Effector memory CD8-positive, alpha-beta T cell (primary cell): ENCODE data around the gene RHOBTB3.
"Not testable (repeated sequence)": the region's sequence is repeated elsewhere in the genome, so short reads cannot be mapped to it uniquely, and the experiment has no call there.

ENCODE experiments used
- ATAC-seq: fragments of 150-1000 bp; cut with Tn5 transposase; replicated peaks from 2 replicates; pipeline ENCODE4 v1.10.0; 2021; ENCODE audit warnings: mild to moderate bottlenecking, moderate library complexity
- DNase-seq, 3 experiments: peaks; one replicate each; pipeline ENCODE4 v3.0.0; 2021
- H3K27ac Mint-ChIP-seq, 2 donors: one replicate each; pipeline ENCODE4 v1.8.0; 2022; ENCODE audit warnings: mild to moderate bottlenecking in 2 of 2, mixed read lengths in 2 of 2, moderate library complexity in 2 of 2
- H3K27me3 Mint-ChIP-seq, 2 donors: one replicate each; pipeline ENCODE4 v1.8.0; 2022; ENCODE audit warnings: mixed read lengths in 2 of 2
- H3K36me3 Mint-ChIP-seq: one replicate; pipeline ENCODE4 v1.8.0; 2022; ENCODE audit warnings: mild to moderate bottlenecking, moderate library complexity, mixed read lengths; ENCODE audit not compliant: insufficient read depth
- H3K4me1 Mint-ChIP-seq, 2 donors: one replicate each; pipeline ENCODE4 v1.8.0; 2022; ENCODE audit warnings: low read depth in 2 of 2, mixed read lengths in 2 of 2
- H3K4me3 Mint-ChIP-seq, 2 donors: one replicate each; pipeline ENCODE4 v1.8.0; 2022; ENCODE audit warnings: mild to moderate bottlenecking in 2 of 2, mixed read lengths in 2 of 2, moderate library complexity in 2 of 2
- H3K9me3 Mint-ChIP-seq, 2 donors: one replicate each; pipeline ENCODE4 v1.8.0; 2022; ENCODE audit warnings: mixed read lengths in 2 of 2

Gene RHOBTB3

GRCh38 chr5:95822542-95823181 lies 91.5 kb downstream of the RHOBTB3 start, which contains the start of gene GLRX:
Gene GLRX (minus strand): TSS chr5:95822726. CDS start chr5:95822662, 64 bp downstream.
- peaks cover 48 to 65% of the 10 kb centered on the region in 2 donors for H3K4me1 Mint-ChIP-seq
- H3K27ac Mint-ChIP-seq: peak within 1 kb of the TSS; percentile 96 to 98
- peak; percentile 37 for ATAC-seq
- peaks cover 26% of the 10 kb centered on the region for H3K36me3 Mint-ChIP-seq
- peak within 1 kb of the TSS; percentile 96 to 99 for H3K4me3 Mint-ChIP-seq
- no peaks in the 10 kb centered on the region for H3K9me3 Mint-ChIP-seq
- peak; percentile 36 to 47 (median 37) for DNase-seq
- H3K27me3 Mint-ChIP-seq: no peaks in the 10 kb centered on the region

DNA sequence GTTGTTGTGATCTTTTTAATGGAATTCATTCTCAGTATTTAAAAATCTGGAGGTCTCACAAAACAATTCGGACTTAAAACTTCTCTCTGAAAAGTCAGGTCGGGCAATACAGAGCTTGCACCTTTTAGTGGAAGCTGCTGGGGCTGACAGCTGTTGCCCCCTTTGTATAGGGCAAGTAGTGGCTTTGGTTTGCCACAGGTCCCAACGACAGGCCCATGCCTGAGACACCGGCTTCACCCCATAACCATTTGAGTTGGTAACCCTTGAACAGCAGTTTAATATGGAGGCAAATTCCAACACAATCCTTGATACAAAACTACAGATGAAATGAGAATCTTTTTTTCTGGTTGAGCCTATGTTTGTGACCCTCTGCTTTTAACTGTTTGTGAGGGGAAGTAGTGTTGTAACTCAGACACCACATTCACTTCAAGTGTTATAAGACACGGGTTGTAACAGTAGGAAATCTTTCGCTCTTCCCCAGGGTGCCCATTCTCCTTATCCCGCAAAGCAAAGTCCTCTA lies 92.1 kb downstream of the RHOBTB3 start:
- Mint-ChIP-seq H3K36me3 (peaks cover 24% of the 10 kb centered on the region), H3K9me3 (no peaks in the 10 kb centered on the region), H3K27me3 (no peaks in the 10 kb centered on the region), H3K27ac (peak overlapping the region; percentile 96 to 98), H3K4me3 (peak overlapping the region; percentile 96 to 99), H3K4me1 (peaks cover 45 to 60% of the 10 kb centered on the region in 2 donors)
- no peak for DNase-seq
- ATAC-seq: no peak

- peak; percentile 82 for ATAC-seq
- peak; percentile 52 to 59 (median 54) for DNase-seq
Measured at GRCh38 chr5:95823738-95824609, 92.8 kb downstream of the RHOBTB3 start.

DNA sequence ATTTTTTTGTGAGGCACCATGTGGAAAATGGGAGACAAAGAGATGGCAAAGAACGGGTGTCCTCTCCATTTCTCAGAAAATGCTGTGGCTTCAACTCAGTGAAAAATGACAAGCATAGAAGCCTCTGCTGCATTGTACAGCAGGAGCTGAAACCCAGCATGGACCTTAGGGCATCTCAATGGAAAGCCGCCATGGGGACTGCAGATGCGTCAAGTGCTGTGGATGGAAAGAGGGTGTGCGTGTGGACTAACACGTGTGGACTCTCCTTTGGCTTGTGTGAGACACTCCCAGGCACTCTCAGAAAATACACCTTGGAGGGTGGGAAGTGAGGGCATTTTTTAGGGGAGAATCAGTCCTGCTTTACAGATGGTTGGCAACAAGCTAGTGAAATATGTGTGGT lies 93.6 kb downstream of the RHOBTB3 start:
- Mint-ChIP-seq H3K9me3 (no peaks in the 10 kb centered on the region), H3K36me3 (peaks cover 22% of the 10 kb centered on the region), H3K27me3 (no peaks in the 10 kb centered on the region), H3K4me3 (peak overlapping the region; percentile 96 to 99), H3K27ac (peak overlapping the region; percentile 96 to 98), H3K4me1 (peaks cover 33 to 46% of the 10 kb centered on the region in 2 donors)
- DNase-seq (no peak), ATAC-seq (no peak)

More at GRCh38 chr5:95823738-95824609, 92.8 kb downstream of the RHOBTB3 start:
- no peaks in the 10 kb centered on the region for H3K9me3 Mint-ChIP-seq
- peak overlapping the region; percentile 96 to 99 for H3K4me3 Mint-ChIP-seq
- peak overlapping the region; percentile 96 to 98 for H3K27ac Mint-ChIP-seq
- H3K27me3 Mint-ChIP-seq: no peaks in the 10 kb centered on the region
- H3K4me1 Mint-ChIP-seq: peaks cover 39 to 53% of the 10 kb centered on the region in 2 donors
- H3K36me3 Mint-ChIP-seq: peaks cover 24% of the 10 kb centered on the region

DNA sequence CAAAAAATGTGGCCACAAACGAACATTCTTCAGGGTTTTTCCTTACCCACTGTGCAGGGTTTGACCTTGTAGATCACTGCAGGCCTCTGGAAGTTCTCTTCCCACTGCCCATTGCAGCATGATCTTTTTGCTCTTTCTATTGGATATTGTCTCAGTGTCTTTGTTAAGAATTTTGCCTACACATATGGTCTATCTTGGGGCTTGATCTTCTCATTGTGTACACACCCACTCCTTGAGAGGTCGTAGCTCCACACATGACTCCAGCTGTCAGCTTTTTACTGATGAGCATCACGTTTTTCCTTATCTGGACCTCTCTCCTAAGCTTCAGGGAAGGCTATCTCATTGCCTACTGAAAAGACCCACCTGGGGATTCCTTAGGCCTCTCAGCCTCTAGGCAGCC lies 94.4 kb downstream of the RHOBTB3 start:
- H3K4me3 Mint-ChIP-seq: peak overlapping the region in 1 of 2 donors; percentile 45
- no peak for ATAC-seq
- peak overlapping the region in 1 of 2 donors; percentile 54 for H3K27ac Mint-ChIP-seq

GRCh38 chr5:95826949-95827891 lies 96.1 kb downstream of the RHOBTB3 start:
- no peak for DNase-seq
- Mint-ChIP-seq H3K27me3 (no peaks in the 10 kb centered on the region), H3K9me3 (no peaks in the 10 kb centered on the region), H3K36me3 (peaks cover 9% of the 10 kb centered on the region), H3K4me1 (peaks cover 28 to 32% of the 10 kb centered on the region in 2 donors), H3K27ac (no peak overlapping the region), H3K4me3 (no peak overlapping the region)
- ATAC-seq: no peak

More for the DNA sequence above, 94.4 kb downstream of the RHOBTB3 start:
- DNase-seq: no peak
- H3K36me3 Mint-ChIP-seq: peaks cover 16% of the 10 kb centered on the region
- peaks cover 34 to 46% of the 10 kb centered on the region in 2 donors for H3K4me1 Mint-ChIP-seq
- H3K27me3 Mint-ChIP-seq: no peaks in the 10 kb centered on the region
- H3K9me3 Mint-ChIP-seq: no peaks in the 10 kb centered on the region

DNA sequence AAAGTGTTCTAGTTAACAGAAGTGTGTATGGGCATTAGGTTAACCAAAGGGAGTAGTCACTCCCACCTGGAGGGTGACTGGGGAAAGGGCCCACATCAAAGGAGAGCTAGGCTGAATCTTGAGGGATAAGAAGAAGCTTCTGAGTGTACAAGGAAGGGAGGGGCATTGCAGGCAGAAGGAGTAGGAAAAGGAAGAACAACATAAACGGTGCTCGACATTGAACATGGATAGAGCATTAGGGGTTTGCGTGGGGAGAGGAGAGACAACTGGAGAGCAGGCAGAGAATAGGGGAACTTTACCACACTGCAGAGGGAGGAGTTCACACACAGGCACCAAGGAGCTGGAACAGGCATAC lies 96.7 kb downstream of the RHOBTB3 start:
- H3K4me1 Mint-ChIP-seq: peaks cover 32% of the 10 kb centered on the region in 2 donors
- H3K36me3 Mint-ChIP-seq: peaks cover 9% of the 10 kb centered on the region
- H3K27ac Mint-ChIP-seq: no peak overlapping the region
- no peak for DNase-seq
- no peaks in the 10 kb centered on the region for H3K27me3 Mint-ChIP-seq
- ATAC-seq: no peak
- H3K4me3 Mint-ChIP-seq: no peak overlapping the region
- no peaks in the 10 kb centered on the region for H3K9me3 Mint-ChIP-seq

- Mint-ChIP-seq H3K36me3 (peaks cover 13% of the 10 kb centered on the region), H3K4me1 (peaks cover 27 to 28% of the 10 kb centered on the region in 2 donors), H3K27me3 (no peaks in the 10 kb centered on the region), H3K4me3 (no peak overlapping the region), H3K27ac (no peak overlapping the region), H3K9me3 (no peaks in the 10 kb centered on the region)
- ATAC-seq (no peak), DNase-seq (no peak)
Measured at GRCh38 chr5:95830226-95830625, 99.1 kb downstream of the RHOBTB3 start.

DNA sequence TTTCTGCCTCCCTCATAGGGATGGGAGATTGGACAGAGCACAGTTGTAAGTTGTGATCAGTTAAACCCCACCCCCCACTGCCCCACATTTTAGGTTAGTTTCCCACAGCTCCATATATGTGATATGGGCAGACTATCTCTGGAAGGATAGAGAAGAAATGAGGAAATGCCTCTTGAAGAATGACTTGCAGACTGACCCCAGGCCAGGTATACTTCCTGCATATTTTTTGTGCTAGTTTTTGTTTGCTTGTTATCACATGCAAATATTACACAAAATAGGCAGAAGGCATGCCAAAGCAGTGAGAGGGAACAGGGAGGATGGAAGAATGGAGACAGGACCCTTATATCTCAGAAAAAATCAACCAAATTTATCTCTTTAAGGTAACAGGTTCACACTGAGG lies 101.5 kb downstream of the RHOBTB3 start:
- H3K27me3 Mint-ChIP-seq: no peaks in the 10 kb centered on the region
- H3K36me3 Mint-ChIP-seq: peaks cover 8% of the 10 kb centered on the region
- ATAC-seq (no peak), DNase-seq (no peak)
- H3K4me3 Mint-ChIP-seq: no peak overlapping the region
- peaks cover 30 to 36% of the 10 kb centered on the region in 2 donors for H3K4me1 Mint-ChIP-seq
- peak overlapping the region; percentile 55 to 62 for H3K27ac Mint-ChIP-seq
- no peaks in the 10 kb centered on the region for H3K9me3 Mint-ChIP-seq

- ATAC-seq: peak; percentile 20
- Mint-ChIP-seq H3K4me1 (peaks cover 33 to 38% of the 10 kb centered on the region in 2 donors), H3K36me3 (peaks cover 8% of the 10 kb centered on the region), H3K27ac (peak overlapping the region; percentile 96), H3K27me3 (no peaks in the 10 kb centered on the region), H3K9me3 (no peaks in the 10 kb centered on the region), H3K4me3 (peak overlapping the region; percentile 80 to 85)
- DNase-seq: no peak
Measured at GRCh38 chr5:95835682-95836385, 104.7 kb downstream of the RHOBTB3 start.

DNA sequence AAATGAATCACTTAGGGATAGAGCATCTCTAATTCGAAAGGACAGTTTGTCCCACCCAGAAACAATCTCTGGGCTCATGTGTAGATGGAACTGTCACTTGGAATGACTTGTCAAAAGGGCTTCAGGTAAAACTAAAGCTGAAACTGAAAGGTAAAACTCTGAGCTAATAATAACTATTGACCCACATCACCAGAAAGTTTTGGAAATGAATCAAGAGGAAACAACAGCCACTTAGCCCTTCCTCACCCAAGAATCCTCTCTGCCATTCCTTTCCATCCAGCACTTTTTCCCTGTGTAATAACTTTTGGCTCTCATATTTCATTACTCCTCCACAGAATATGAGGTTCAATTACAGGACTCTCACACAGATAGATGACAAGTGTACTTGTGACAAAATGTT lies 105.4 kb downstream of the RHOBTB3 start:
- DNase-seq (no peak), ATAC-seq (no peak)
- Mint-ChIP-seq H3K27ac (peak overlapping the region; percentile 96), H3K4me3 (peak overlapping the region; percentile 80 to 85), H3K4me1 (peaks cover 33 to 38% of the 10 kb centered on the region in 2 donors), H3K9me3 (no peaks in the 10 kb centered on the region), H3K36me3 (peaks cover 8% of the 10 kb centered on the region), H3K27me3 (no peaks in the 10 kb centered on the region)

DNA sequence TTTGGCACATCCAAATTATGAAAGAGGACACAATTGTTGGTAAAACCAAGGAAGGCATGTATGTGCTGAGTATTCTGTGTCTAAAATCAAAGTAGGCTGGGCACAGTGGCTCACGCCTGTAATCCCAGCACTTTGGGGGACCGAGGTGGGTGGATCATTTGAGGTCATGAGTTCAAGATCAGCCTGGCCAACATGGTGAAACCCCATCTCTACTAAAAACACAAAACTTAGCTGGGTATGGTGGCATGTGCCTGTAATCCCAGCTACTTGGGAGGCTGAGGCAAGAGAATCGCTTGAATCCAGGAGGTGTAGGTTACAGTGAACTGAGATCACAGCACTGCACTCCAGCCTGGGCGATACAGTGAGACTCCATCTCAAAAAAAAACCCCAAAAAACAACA lies 105.8 kb downstream of the RHOBTB3 start:
- H3K27me3 Mint-ChIP-seq, DNase-seq, ATAC-seq, H3K36me3 Mint-ChIP-seq, H3K9me3 Mint-ChIP-seq: not testable (repeated sequence)
- H3K4me1 Mint-ChIP-seq: peaks cover 33 to 38% of the 10 kb centered on the region in 2 donors
- H3K4me3 Mint-ChIP-seq: peak overlapping the region; percentile 8 to 85
- H3K27ac Mint-ChIP-seq: peak overlapping the region in 1 of 2 donors; percentile 96
